ENCODE measurements around the gene NFIX.

NFIX gene

DNA sequence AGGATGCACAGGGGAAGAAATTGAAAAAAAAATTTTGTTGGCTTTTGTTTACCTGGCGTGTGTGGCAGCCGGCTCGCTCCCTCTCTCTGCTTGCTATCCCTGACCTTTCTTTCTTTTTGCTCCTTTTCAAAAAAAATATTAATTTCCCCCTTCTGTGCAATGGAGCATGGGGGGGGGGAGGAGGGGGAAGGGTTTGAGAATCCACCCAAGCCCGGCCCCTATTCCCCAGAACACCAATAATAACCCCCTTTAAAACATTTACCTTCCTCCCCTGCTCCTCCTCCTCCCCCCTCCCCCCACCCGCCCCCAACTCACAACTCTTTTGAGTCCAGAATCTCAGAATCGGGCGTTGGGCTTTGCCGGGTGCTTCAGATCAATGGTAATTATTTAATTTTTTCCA lies 28.4 kb downstream of the NFIX start:
- DNase-seq = no peak

DNA sequence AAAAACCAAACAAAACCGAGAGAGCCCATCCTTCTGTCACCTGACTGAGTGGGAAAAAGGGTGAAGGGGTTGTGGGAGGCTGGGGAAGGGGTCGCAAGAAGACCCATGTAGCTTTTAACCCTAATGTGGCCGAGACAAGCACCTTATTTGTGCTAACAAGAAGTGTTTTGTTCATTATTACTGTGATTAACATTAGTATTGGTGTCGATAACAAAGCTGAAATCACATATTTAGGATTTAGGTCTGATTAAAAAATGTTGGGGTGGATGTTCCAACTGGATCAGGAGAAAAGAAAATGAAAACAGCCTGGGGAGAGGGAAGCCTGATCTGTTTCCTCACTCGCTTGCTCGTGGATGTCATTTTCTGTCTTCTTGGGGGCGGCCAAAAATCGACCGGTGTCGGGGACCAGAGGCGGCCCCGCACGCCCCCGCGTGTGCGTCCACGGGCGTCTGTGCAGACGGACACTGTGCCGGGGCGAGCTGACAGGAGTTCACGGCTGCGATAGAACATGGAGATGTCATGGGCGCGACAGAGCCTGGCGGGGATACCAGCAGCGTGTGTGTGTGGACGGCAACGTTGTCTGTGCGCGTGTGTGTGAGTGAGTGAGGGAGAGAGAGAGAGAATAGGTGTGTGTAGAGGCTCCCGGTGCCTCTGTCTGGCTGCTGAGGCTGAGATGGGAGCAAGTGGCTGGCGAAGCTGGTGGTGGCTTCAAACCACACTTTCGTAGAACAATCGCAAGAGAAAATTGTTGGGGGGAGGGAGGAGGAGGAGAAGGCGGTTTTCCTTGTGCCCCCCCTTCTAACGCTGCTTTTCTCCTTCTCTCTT lies 29.1 kb downstream of the NFIX start:
- peak; percentile 35 for DNase-seq

DNA sequence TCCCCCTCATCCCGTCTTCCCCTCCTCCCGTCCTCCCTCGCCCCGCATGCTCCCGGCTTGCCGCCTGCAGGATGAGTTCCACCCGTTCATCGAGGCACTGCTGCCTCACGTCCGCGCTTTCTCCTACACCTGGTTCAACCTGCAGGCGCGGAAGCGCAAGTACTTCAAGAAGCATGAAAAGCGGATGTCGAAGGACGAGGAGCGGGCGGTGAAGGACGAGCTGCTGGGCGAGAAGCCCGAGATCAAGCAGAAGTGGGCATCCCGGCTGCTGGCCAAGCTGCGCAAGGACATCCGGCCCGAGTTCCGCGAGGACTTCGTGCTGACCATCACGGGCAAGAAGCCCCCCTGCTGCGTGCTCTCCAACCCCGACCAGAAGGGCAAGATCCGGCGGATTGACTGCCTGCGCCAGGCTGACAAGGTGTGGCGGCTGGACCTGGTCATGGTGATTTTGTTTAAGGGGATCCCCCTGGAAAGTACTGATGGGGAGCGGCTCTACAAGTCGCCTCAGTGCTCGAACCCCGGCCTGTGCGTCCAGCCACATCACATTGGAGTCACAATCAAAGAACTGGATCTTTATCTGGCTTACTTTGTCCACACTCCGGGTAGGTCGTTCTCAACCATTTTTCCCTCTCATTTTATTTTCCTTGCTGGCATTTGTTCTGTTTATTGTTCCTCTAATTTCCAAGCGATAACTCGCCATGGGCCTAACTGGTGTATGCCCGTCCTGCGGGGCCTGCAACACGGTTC lies 29.8 kb downstream of the NFIX start:
- DNase-seq = no peak

DNA sequence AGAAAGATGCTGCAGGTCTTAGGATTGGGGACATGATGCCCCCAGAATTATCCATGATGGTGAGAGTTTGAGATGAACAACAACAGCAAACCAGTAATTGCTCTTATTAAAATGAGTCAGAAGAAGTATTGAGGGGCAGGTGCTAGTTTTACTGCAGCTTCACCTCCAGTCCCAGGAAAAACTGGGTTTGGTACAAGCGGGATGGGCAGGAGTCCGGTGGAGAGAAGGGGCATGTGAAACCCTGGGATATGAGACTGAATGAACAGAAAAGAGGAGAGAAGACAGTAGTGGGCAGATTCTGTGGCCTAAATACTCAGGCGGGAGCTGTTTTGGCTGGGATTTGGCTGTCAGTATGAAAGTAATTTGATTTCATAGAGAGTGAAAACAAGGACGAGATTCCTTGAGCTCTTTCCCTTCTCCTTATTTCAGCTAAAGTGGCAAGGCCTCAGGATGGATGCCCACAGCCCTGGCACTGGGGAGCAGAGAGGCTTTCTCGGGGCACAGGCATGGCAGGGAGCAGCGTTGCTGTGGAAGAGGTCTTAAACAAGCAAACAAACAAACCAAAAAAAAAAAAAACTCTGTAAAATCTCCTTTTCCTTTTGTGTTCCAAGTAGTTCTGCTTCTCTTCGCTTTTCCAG lies 30.7 kb downstream of the NFIX start:
- DNase-seq = no peak

DNA sequence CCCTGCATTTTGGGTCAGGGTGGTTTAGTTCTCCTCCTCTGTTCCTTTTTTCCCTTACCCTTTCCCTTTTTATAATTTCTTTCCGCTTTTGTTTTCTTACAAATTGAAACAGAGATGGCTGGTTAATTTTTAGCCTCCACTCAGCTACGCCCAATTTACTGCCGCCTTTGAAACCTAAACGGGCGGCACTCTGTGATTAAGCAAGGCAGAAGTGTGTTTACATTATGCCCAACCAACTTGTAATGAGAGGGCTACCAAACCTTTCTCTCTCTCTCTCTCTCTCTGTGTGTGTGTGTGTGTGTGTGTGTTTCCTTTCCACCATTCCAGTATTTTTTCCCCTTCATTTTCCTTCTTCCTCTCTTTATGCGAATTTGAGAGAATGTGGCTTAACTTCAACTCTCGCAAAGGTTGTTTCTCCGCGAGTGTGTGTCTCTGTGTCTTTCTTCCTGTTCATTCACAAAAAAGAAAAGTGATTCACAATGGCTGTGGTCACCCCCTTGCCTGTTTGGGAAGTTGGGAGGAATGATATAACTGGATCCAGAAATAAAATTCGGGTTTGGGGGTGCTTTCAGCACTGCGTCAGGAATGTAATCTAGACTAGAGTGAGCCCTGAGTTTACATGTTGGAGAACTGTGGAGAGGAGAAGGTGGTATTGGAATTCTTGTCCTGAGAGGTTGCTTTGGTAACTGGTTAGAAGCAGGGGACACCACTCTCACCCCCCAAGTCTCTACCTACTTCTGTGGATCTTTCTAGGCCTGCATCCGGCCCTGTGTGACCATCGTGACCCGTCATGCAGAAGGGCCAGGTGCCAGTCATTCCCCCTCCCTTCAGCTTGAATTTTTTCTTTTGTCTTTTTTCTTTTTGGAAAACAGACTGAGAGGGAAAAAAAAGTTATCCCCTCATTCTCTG lies 31.4 kb downstream of the NFIX start:
- peak; percentile 56 for DNase-seq

DNA sequence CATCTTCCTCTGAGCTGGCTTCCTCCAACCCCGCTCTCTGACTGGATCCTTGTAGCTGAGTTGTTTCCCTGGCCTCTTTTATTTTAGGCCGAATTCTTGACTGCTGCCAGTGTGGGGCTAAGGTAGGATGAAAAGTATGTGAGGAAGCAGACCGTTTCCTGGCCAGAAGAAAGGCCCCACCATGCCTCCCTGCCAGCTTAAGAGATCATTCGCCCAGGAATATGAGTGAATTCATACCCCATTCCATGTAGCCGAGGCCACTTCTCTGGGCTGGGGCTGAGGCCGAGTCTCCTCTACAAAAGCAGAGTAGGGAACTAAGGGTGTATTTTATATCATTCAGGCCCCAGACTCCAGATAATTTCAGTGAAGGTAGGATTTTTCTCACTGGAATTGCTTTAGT lies 32.3 kb downstream of the NFIX start:
- no peak for DNase-seq

DNA sequence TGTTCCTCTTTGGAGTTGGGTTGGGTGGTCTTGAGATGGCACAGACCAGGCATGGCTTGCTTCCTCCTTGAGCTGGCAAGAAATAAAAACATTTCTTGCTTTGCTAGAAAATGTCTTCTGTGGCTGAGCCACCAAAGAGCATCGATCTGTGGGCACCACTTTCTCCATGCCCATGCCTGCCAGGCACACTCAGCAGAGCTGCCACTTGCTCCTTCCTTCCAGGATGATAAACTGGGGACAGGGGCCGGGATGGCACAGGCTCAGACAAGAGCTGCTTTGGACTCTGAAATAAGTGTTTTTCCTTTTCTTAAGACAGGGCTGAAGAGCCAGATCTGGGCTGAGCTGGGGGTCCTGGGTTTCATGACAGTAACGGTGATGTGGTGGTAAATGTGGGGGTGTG lies 32.8 kb downstream of the NFIX start:
- no peak for DNase-seq

DNA sequence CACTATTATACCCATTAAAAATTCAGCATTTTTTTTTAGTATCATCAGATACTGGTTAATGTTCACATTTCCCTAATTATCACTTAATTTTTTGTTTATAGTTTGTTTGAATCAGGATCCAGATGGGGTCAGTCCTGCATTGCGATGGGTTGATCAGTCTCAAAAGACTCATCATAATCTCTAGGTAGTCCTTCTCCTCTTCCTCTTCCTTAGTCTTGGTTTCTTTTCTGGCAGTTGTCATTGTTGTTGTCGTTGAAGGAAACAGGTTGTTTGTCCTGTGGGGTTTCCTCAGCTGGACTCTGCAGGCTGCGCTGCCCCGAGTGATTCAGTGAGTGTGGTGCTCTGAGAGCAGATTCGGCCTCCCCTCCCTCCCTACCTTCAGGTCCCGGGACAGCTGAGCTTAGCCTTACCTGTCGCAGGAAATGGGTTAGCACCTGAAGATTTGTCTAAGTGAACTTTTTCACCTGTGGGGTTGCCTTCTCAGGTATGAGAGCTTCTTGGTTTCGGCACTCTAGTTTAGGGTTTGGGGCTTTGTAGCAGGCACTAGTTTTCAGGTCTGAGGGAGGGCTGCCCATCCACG lies 34.1 kb downstream of the NFIX start:
- DNase-seq = no peak

DNA sequence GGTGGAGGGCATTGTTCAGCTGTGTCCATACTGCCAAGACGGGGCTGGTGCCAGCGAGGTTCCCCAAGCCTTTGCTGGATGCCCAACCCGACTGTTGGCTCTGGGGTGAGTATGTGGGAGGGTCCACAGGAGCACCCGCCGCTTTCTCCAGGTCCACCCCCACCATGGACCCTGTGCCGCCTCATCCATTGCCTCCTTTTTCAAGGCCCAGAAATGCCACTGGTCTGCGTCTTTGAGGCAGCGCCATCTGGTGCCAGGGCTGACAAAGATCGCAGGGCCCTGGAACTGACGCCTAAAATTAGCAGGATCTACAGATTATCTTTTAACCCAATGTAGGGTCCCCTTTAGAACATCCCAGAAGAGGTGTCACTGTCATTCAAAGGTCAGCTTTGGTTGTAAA lies 34.6 kb downstream of the NFIX start:
- DNase-seq = no peak

DNA sequence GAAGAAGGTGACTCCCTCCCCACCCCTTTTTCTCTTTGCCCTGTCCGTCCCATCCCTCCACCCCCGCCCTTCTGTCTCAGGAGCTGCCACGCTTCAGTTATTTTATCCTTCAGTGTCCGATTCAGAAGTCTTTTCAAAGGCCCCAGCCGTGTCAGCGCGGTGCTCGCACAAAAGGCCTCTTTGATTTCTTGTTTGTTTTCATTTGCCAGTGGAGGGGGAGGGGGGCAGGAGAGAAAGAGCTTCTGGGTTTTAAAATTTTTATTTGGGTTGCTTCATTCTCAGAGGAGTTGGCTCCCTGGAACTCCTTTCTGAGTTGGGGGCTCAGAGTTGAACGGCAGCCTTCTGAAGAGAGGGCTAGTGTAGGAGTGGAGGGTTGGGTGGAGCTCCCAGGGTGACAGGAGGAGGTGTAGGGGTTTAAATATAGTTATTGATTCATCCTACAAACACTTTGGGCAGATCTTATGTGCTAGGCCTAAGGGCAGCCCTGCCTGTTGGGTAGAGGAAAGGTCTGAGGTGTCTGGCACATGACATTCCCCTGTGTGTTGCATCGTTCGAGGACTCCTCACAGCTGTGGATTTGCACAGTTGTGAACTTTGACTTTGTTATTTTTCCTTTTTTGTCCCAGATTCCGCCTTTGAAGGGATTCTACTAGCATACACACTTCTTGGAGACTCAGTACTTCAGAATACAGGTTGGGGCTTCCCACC lies 36.8 kb downstream of the NFIX start:
- peak; percentile 35 for DNase-seq

DNA sequence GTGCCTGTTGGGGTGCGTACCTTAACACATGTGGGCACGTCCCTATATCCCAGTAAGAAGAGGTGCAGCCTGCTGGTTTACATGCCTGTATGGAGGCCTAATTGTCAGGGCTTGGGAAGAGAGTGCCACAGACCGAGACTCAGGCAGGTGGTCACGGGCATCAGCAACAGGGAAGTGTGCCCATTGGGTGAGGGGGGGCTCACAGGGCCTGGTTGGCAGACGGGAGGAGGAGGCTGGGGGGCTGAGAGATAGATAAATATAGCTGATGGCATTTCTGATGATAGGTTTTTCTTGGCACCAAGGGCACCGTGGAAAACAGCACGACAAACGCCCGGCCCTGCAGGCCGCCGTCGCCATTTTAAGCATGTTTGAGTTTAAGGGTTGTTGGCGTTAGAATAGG lies 37.6 kb downstream of the NFIX start:
- DNase-seq = no peak

DNA sequence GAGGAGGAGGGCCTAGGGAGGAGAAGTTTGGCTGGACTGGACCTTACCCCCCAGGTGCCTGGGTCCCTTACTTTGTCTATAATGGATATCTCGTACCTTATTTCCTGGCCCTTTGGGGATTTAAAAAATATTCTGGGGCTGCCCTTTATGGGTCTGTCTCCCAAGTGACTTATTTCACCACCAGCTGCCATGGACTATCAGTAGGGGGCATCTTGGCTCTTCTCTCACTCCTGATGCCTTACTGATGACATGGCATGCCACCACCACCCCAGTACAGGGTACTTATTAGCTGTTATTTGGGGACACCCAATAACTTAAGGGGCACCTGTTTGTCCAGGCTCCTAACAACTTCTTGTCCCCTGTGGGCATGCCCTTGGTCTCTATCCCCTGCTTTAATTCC lies 38.0 kb downstream of the NFIX start:
- DNase-seq = peak; percentile 30

DNA sequence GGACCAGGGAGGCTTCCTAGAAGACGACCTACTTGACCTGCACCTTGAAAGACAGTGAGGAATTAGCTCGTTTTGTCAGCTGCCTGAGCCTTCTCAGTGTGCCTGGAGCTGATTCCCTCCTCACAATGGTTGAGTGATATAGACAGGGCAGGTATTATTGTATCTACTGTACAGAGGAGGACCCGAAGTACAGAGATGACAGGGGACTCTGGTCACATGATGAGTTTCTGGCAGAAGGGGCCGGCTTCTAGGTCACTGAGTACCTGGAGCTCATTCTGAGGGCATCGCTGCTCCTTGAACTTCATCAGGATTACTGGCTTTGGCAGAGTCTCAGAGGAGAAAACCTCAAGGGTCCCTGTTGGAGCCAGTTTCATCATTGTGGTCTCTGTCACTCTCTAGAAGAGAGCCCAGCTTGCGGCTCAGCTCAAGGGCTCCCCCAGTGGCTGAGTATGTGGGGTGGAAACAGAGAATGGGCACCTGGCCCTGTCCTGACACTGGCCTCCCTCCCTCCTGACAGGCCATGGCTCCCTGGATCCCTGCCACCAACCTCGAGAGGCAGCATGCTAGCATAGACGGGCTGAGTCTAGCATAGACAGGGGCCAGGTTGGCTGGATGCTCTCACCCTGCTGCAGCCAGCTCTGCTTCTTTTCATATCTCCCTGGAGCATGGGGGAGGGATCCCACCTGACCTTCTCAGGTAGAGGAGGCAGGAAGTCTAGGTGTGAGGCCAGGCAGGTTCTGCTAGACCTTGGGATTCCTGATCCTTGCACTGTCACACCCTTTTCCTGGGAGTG lies 38.7 kb downstream of the NFIX start:
- DNase-seq = peak; percentile 41

DNA sequence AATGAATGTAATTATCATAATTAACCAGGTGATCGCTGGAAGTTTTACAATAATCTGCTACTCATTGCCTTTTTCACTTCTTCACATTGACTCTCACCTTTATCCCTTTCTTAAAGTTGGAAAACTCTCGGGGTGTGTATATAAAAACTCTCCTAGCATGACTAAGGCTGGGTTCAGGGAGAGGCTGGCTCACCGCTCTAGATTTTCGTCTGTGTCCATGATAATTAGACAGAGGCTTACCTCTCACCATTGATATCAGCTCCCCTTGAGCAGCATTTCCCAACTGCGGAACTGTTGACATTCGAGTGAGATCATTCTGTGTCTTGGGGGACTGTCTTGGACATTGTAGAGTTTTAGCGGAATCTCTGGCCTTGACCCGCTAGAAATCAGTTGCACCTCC lies 39.4 kb downstream of the NFIX start:
- DNase-seq = no peak

DNA sequence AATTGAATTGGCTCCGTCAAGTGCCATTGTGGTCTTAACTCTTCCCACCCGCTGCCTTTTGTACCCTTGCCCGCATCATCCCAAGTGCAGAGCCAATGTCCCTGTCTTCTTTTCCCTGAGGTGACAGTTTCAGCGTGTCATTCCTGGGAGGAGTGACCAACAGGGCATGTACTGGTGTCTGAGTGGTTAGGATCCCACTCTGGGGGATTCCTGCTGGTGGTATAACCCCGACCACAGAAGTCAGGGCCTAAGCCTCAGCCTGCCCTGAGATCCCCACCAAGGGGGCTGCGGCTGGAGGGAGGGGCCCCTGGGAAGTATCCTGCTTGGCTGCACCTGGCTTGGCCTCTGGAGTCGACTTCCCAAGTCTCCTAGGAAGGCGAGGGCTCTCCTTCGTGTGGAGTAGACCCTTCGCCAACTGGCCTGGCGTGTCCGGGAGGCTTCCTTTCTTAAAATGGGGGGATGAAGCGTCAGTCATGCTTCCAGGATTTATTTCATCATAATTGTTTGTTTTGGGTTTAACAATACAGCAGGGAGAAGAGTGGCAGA lies 40.6 kb downstream of the NFIX start:
- DNase-seq = no peak

DNA sequence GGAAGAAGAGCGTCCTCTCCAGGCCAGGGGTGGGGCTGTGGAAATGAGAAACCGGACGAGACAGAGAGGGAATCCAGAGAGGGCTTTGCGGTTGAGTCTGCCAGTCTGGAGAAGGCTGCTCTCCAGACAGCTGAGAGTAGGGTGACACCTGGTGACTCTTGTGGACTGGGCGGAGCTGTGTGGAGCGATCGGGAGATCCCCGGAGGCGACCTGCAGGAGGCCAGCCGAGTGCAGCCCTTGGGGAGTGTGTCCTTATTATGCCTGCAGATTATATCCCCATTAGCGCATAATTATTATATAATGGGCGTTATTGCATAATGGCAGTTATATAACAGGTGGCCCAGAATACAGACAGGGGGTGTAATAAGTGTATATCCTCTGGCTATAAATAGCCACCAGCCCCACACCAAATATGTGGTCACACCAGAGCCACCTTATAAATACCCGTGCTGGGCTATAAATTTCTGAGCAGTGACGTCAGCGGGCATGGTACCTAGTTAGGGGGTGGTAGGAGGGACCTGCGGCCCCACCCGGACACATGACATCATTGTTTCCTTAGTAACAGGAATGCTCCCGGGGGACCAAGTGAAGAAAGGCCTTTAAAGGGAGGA lies 41.2 kb downstream of the NFIX start:
- peak; percentile 34 for DNase-seq

DNA sequence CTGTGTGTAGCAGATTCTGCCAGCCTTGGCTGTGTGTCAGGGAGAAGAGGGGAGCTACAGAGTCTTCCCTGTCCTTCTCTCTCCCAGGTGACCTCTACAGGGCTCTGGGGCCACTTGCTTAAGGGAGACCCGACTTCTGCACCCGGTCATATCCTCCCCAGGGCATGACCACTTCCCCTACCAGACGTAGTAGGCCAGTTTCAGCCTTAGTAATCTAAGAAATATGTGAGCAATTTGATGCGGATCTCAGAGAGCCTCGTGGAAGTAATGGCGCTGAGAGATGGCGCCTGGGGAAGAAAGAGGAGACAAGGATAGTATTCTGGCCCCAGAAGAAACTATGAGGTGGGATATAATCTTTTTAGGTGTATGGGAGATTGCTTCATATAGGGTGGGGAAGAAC lies 41.9 kb downstream of the NFIX start:
- peak; percentile 89 for DNase-seq

DNA sequence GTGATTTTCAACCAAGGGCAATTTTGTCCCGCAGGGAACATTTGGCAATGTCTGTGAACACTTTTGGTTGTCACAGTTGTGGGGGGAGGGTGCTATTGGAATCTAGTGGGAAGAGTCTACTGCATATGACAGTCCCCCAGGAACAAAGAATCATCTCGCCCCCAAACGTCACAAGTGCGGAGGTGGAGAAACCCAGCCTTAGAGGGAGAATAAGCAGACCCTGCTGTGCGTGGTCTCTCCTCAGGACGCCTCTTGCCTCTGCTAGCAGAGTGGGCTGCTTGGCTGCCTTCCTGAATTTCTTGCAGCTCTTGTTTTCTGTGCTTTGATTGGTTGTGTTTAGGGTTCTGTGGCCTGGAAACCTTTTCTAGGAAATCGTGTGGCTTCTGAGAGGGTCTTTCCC lies 42.5 kb downstream of the NFIX start:
- no peak for DNase-seq

DNA sequence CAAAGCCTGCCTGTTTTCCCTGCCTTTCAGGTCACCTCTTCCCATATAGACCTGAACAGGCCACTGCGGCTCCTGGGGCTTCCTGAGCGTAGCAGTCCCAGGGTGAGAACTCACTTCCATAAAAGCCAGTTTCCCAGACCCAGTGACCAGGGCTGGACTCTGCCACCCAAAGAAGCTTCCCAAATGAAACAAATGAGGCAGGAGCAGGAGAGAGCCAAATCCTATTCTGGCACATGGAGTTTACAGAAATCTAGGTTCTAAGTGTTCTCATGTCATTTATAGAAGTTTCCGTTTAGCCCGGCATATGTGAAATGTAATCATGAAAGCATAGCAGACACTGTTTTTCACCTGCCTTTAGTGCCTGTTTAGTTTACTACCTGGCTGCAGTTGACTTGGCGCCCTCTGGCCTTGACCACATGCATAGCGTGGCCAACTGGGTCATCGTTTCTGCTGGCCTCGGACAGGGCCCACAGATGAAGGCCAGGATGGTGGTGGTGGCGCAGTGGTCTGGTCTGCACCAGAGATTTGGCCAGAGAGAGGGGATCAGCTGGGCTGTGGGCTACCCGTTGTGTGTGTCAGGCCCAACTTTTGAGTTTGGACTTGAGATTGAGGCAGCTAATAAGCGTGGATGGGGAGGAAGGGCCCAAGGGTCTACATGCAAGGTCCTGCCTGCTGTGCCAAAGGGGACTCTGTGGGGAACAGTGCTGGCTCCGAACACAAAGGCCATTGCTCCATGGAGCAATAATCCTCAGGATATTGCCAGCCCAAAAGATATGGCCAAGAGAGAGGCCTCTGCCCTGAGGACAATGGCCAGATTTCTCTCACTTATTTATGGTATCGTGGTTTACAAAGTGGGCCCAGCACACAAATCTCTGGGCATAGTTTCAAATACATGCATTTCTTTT lies 43.3 kb downstream of the NFIX start:
- no peak for DNase-seq

All from HCEC 1CT (cell line).